ENCODE data around the gene XRCC1. TPM values are rescaled to one million over a fixed set of nuclear protein-coding genes. Genes with fewer than 3 reads are reported as not detected.

XRCC1 gene
- total and polyA plus RNA-seq, 9 of the 15 experiments (the other 6 are each of a cell fraction or from before 2014, with no cell fraction given): 1.5 to 36.9 (median 24.9) TPM

- TF ChIP-seq CLOCK (CRISPR knock-in tag; IDR thresholded peaks at IDR 0.05; ENCODE audit: borderline replicate concordance): no peak
- no peak for TF ChIP-seq MLX (CRISPR knock-in tag; conservative IDR thresholded peaks at IDR 0.05)
- TF ChIP-seq, protein P1, sequence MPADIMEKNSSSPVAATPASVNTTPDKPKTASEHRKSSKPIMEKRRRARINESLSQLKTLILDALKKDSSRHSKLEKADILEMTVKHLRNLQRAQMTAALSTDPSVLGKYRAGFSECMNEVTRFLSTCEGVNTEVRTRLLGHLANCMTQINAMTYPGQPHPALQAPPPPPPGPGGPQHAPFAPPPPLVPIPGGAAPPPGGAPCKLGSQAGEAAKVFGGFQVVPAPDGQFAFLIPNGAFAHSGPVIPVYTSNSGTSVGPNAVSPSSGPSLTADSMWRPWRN (IDR thresholded peaks at IDR 0.05; ENCODE audit: low read depth): no peak
- no peak for TF ChIP-seq ETV1 (tag; conservative IDR thresholded peaks at IDR 0.05; ENCODE audit: low read depth)
- TF ChIP-seq CCNT2 (IDR thresholded peaks at IDR 0.05; ENCODE audit: borderline replicate concordance, extremely low read depth, insufficient read length, low read depth, low read length): peak; percentile 89
- TF ChIP-seq NCOA2 (IDR thresholded peaks at IDR 0.05; ENCODE audit: partially characterized antibody in 2 of 2): no peak
- TF ChIP-seq YY1 (IDR thresholded peaks at IDR 0.05; ENCODE audit: borderline replicate concordance in 1 of 3, control insufficient read depth in 1 of 3, extremely low read depth in 1 of 3, insufficient read depth in 3 of 3, insufficient read length in 1 of 3, insufficient replicate concordance in 2 of 3, low read depth in 1 of 3, low read length in 2 of 3): no peak
- no peak for TF ChIP-seq EP300 (IDR thresholded peaks at IDR 0.05; ENCODE audit: low read length)
- TF ChIP-seq, protein P2, sequence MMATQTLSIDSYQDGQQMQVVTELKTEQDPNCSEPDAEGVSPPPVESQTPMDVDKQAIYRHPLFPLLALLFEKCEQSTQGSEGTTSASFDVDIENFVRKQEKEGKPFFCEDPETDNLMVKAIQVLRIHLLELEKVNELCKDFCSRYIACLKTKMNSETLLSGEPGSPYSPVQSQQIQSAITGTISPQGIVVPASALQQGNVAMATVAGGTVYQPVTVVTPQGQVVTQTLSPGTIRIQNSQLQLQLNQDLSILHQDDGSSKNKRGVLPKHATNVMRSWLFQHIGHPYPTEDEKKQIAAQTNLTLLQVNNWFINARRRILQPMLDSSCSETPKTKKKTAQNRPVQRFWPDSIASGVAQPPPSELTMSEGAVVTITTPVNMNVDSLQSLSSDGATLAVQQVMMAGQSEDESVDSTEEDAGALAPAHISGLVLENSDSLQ (IDR thresholded peaks at IDR 0.05): no peak
- TF ChIP-seq ZNF143 (CRISPR knock-in tag; IDR thresholded peaks at IDR 0.05): no peak
- TF ChIP-seq, protein P3, sequence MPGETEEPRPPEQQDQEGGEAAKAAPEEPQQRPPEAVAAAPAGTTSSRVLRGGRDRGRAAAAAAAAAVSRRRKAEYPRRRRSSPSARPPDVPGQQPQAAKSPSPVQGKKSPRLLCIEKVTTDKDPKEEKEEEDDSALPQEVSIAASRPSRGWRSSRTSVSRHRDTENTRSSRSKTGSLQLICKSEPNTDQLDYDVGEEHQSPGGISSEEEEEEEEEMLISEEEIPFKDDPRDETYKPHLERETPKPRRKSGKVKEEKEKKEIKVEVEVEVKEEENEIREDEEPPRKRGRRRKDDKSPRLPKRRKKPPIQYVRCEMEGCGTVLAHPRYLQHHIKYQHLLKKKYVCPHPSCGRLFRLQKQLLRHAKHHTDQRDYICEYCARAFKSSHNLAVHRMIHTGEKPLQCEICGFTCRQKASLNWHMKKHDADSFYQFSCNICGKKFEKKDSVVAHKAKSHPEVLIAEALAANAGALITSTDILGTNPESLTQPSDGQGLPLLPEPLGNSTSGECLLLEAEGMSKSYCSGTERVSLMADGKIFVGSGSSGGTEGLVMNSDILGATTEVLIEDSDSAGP (CRISPR knock-in tag; IDR thresholded peaks at IDR 0.05): no peak
- no peak for TF ChIP-seq MECOM (CRISPR knock-in tag; IDR thresholded peaks at IDR 0.05)
- TF ChIP-seq CHD2 (IDR thresholded peaks at IDR 0.05; ENCODE audit: low read depth, low read length): no peak
- TF ChIP-seq, protein P4, sequence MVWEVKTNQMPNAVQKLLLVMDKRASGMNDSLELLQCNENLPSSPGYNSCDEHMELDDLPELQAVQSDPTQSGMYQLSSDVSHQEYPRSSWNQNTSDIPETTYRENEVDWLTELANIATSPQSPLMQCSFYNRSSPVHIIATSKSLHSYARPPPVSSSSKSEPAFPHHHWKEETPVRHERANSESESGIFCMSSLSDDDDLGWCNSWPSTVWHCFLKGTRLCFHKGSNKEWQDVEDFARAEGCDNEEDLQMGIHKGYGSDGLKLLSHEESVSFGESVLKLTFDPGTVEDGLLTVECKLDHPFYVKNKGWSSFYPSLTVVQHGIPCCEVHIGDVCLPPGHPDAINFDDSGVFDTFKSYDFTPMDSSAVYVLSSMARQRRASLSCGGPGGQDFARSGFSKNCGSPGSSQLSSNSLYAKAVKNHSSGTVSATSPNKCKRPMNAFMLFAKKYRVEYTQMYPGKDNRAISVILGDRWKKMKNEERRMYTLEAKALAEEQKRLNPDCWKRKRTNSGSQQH (CRISPR knock-in tag; IDR thresholded peaks at IDR 0.05): peak; percentile 63; the same call in 1 of the 2 replicates
Measured at GRCh38 chr19:43532962-43533545, 42.3 kb downstream of the XRCC1 start, which contains the start of gene ZNF575 (continued).
